Thyroid gland (tissue), 4 donors: ENCODE measurements around the gene SPARC.

Experiments
- POLR2A ChIP-seq, 2 donors: fragments of 450-650 bp; IDR thresholded peaks; one replicate each; pipeline ENCODE4 v1.6.1; 2017; ENCODE audit warnings: antibody characterized with exemption in 2 of 2, mild to moderate bottlenecking in 2 of 2, moderate library complexity in 1 of 2
- TF ChIP-seq, protein P1 (sequence below), 6 experiments: fragments of 200-600 bp in 3 of 6; fragments of 450-650 bp in 3 of 6; sonication (generic) in 3 of 6; IDR thresholded peaks; one replicate each; pipeline ENCODE4 v1.5.1; 2016 to 2019; ENCODE audit warnings: antibody characterized with exemption in 6 of 6, mild to moderate bottlenecking in 2 of 6, inconsistent platforms in 1 of 6, moderate library complexity in 1 of 6

DNA sequence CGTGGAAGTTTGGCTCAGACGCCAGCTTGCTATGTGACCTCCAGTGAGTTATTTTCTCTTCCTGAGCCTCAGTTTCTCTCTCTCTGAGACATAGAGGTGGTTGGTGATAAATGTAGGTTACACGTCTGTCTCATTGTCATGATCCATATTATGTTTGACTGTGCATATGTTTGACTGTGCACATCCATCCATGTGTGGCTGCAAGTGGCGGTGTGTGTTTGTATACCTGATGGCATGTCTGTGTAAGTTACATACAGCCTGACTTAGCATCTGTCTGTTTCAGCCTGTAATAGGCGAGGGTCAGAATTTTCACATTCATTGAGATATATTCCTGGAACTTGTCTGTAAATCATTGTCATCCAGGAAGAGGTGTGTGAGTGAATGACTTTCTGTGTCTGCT is 3.3 kb downstream of the SPARC start:
- TF ChIP-seq, protein P1, sequence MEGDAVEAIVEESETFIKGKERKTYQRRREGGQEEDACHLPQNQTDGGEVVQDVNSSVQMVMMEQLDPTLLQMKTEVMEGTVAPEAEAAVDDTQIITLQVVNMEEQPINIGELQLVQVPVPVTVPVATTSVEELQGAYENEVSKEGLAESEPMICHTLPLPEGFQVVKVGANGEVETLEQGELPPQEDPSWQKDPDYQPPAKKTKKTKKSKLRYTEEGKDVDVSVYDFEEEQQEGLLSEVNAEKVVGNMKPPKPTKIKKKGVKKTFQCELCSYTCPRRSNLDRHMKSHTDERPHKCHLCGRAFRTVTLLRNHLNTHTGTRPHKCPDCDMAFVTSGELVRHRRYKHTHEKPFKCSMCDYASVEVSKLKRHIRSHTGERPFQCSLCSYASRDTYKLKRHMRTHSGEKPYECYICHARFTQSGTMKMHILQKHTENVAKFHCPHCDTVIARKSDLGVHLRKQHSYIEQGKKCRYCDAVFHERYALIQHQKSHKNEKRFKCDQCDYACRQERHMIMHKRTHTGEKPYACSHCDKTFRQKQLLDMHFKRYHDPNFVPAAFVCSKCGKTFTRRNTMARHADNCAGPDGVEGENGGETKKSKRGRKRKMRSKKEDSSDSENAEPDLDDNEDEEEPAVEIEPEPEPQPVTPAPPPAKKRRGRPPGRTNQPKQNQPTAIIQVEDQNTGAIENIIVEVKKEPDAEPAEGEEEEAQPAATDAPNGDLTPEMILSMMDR (IDR thresholded peaks at IDR 0.05), result no peak
- TF ChIP-seq POLR2A (IDR thresholded peaks at IDR 0.05), result no peak
